Superior temporal gyrus (tissue), 1 donor: ENCODE measurements around the gene CCR9.

Experiments
- DNase-seq: peaks from one replicate; pipeline ENCODE4 v3.0.0-alpha.2; 2016; ENCODE audit errors: extremely low spot score

CCR9 gene

DNA sequence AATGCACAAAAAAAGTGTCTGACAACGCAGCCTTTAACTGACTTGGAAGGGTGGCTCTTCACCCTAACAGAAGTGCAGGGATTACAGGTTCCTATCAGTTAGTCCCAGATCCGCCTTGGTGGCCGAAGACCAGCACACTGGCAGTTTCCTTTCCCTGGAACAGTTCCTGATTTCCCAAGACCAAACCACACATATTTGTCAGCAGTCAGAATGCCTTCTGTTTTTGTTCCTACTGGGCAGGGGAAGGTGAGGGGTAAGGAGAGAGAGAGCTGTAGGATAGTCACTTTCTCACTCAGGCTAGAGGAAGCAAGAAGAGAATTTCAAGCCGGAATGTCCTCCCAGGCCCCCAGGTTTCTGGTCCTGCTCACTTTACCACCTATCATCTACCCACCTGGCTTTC, 66.1 kb downstream of the CCR9 start:
- no peak for DNase-seq
